Stimulated activated CD4-positive, alpha-beta T cell treated with anti-CD3 and anti-CD28 coated beads, Interleukin-1b, Interleukin-23, amount 100 ng/mL, for 4 hours (primary cell): ENCODE results near the gene GSTCD.
"Not testable (repeated sequence)": the region's sequence is repeated elsewhere in the genome, so short reads cannot be mapped to it uniquely, and the experiment has no call there.

Source experiments
- DNase-seq, 2 donors: peaks; one replicate each; pipeline ENCODE4 v3.0.0-alpha.2; 2020; ENCODE audit warnings: low read depth in 2 of 2

Gene GSTCD

DNA sequence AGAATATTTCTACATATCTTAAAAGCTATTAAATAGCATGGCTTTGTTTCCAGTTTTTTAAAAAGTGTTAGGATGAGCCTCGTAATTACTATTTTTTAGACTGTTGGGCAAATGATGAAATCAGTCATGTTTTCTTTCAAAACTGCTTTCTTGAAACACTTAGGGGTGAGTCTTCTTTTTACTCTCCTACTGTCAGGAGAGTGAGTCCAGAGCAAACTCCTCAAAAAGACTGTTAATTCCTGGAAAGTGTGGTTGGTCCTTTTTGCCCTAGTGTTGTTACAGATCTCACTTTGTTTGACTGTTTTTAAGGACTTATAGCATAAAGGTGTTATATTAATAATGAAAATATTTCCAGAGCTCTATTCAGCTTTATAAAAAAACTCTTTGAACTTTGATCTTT lies 6.3 kb downstream of the GSTCD start:
- DNase-seq = no peak

DNA sequence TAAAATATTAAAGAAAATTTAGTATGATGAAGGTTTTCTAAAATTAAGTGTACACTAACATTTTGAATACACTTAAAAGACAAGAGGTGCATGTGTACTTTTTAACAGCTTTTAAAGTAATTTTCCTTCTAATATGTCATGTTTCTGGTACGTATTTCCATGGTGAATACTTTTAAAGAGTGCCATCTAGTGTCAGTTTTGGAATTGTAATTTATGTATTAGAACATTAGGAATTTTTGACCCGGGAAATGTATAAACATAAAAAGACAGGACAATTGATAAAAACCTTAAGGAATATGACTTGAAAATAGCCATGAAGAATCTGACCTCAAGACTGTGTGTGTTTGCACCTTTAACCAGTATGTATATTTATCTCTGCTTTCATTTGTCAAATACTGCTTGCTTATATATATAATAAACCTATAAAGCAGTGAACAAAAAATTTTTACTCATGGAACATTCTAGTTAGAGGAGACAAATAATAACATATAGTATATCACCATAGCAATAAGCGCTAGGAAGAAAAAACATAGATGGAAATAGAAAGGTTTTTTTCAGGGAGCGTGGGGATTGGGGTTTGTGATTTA lies 7.2 kb downstream of the GSTCD start:
- DNase-seq = no peak

DNA sequence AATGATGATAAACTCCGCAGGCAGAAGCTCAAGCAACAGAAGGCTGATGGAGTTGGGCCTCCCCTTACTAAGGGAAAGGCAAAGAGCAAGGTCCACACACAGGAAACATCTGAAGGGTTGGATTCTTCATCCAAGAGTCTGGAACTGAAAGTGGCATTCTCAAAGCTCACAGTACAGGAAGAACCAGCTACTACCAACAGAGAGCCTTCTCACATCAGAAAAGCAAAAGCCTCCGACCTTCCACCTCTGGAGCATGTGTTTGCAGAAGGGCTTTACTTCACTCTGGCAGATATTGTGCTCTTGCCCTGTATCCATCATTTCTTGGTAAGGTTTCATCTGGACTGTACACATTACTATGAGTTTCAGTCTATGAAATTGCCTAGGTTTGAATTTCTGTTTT lies 10.6 kb downstream of the GSTCD start:
- no peak for DNase-seq

DNA sequence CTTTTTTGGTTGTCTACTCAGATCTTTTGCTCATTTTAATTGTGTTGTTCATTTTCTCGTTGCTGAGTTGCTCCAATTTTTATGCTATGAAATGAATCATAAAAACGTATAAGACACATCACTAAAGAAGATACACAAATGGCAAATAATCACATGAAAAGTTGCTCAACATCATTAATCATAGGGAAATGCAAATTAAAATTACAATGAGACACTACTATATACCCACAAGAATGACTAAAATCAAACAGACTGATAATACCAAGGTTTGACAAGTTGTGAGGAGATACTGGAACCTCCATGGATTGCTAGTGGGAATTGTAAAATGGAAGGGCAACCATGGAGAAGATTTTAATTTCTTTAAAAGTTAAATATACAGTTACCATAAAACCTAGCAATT lies 17.0 kb downstream of the GSTCD start:
- no peak for DNase-seq

DNA sequence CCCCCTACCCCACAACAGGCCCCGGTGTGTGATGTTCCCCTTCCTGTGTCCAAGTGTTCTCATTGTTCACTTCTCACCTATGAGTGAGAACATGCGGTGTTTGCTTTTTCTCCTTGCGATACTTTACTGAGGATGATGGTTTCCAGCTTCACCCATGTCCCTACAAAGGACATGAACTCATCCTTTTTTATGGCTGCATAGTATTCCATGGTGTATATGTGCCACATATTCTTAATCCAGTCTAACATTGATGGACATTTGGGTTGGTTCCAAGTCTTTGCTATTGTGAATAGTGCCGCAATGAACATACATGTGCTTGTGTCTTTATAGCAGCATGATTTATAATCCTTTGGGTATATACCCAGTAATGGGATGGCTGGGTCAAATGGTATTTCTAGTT lies 21.3 kb downstream of the GSTCD start:
- not testable (repeated sequence) for DNase-seq

DNA sequence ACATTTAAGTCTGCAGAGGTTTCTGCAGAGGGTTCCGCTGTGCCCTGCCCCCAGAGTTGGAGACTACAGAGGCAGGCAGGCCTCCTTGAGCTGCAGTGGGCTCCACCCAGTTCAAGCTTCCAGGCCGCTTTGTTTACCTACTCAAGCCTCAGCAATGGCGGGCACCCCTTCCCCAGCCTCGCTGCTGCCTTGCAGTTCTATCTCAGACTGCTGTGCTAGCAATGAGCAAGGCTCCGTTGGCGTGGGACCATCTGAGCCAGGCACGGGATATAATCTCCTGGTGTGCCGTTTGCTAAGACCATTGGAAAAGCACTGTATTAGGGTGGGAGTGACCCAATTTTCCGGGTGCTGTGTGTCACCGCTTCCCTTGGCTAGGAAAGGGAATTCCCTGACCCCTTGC lies 26.6 kb downstream of the GSTCD start:
- not testable (repeated sequence) for DNase-seq

DNA sequence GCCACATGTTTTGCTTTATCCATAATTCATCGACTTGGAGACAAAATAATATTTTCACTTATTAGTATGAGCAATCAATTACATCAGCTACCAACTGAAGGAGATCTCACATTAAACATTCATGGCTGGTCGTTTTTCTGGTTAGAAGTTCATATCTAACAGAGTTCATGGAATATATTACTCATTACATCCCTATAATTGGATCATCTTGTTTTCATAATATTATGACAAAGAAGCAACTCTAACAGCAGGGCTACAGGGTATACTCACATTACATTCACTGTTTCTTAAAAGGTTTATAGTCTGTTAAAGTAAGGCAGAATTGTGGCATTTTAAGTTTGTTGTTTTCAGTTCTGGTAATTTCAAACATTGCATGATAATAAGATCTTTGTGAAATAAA lies 33.0 kb downstream of the GSTCD start:
- DNase-seq = no peak

DNA sequence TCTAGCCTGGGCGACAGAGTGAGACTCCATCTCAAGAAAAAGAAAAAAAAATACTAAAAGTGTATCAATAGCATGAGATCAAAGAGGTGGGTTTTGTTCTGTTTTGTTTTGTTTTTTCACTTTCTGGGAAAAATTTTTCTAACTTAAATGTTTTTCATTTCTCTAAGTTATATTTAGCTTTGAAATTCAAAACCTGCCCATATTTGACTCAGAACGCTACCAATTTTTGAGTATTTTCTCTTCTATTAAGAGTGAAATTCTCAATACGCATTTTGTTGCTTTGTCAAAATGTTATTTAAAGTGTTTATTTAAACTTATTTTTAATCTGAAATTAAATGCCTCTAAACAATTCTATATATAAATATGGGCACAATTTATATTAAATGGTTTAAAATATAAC lies 39.6 kb downstream of the GSTCD start:
- no peak for DNase-seq

DNA sequence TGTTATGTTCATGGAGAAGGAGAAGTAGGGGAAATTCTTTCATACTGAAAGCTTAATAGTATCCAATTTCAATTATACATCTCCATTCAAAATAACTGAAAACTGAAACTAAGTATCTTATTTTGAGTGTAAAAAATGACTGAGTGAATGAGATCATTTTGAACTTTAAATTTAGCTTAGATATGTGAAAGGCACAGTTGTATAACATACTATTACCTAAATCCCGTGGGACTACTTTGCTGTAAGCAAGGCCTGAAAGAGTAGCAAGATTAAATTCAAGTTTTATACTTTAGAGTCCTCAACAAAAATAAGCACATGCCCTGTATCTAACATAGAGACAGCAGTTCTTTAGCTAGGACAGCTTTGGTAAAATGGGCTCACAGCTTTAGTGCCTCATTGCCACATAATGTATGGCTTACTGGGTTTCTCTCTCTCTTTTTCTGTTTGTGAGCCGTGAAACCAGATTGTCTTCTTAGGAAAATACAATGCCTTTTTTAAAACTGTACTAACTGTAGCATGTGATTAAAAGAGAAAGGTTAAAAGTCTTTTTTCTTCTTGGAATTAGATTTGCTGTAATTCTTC lies 43.2 kb downstream of the GSTCD start:
- DNase-seq = no peak

DNA sequence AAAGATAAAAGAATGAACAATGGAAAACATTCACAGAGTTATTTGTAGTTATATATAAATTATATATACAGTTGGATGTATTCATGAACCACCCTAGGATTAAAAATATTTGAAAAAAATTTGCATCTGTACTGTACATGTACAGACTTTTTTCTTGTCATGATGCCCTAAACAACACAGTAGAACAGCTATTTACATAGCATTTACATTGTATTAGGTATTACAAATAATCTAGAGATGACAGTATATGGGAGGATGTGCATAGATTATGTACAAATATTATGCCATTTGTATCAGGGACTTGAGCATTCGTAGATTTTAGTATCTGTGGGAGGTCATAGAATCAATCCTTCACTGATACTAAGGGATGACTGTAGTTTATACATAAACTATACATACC lies 44.8 kb downstream of the GSTCD start:
- DNase-seq = no peak

DNA sequence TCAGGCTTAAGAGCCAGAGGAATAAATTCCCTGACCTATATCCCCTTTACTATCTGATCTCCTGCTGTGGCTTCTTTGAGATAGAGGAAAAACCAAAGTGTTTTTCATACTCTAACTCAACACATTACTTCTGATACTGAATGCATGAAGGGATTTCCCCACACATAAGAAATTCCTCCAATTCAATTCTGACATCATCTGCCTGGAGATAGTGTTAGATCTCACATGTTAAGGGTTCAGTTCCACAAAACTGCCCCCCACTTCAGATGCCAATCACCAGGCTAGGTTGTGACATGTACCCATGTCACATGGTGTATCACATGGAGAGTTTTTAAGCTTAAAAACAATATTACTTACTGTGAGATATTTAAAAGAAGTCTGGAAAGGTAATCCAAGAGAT lies 46.8 kb downstream of the GSTCD start:
- DNase-seq = no peak

DNA sequence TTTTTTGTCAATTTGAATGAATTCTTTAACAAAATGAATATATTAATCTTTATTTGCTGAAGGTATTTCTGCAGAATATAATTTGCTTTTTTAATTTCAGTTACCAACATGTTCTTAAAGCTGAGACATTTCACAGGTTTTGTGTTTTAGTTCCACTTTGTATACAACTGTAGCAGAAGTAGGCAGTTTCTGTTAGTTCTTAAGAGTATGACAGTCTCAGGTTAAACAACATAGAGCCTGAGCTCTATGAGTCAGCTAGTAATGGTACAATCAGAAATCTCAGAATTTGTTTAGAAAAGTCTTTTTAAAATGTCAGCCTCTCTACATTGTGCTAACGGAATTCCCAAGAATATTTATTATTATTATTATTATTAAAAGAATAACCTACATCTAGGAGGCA lies 50.4 kb downstream of the GSTCD start:
- no peak for DNase-seq

DNA sequence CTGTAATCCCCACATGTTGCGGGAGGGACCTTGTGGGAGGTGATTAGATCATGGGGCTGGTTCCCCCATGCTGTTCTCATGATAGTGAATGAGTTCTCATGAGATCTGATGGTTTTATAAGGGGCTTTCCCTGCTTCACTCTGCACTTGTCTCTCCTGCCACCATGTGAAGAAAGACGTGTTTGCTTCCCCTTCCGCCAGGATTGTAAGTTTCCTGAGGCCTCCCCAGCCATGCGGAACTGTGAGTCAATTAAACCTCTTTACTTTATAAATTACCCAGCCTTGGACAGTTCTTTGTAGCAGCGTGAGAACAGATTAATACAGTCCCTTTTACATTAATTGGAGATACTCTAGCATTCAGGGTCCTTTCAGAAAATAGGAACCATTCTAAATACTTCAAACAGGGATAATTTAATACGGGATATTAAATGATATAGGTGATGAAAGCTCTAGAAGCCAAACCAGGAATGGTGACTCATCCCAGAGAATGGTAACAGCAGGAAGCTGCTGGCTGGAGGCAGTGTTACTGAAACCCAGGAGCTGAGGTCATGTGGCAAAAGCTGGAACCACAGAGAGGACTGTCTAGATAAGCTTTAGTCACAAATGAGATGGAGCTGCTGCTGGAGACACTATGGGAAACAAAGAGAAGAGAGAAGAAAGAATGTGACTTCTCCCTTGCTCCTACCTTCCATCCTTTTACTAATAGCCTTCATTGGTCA lies 57.3 kb downstream of the GSTCD start:
- DNase-seq = no peak

DNA sequence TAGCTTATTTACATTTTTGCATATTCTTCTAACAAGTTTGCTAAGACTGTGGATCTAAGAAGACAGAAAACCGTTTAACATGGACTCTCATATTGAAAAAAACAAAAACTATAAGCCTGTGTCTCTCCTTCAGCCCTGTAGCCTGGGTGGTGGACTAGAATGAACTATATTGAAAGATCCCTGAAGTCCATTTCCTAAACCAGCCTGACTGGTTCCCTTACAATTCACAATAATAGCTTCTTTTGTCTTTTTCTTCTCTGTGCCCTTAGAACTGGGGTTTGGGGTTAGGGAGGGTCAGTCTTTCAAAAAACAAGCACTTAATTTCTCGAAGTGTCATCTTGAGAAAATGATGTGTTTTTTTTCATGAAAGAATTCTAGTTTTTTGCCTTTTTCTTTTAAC lies 59.0 kb downstream of the GSTCD start:
- no peak for DNase-seq

DNA sequence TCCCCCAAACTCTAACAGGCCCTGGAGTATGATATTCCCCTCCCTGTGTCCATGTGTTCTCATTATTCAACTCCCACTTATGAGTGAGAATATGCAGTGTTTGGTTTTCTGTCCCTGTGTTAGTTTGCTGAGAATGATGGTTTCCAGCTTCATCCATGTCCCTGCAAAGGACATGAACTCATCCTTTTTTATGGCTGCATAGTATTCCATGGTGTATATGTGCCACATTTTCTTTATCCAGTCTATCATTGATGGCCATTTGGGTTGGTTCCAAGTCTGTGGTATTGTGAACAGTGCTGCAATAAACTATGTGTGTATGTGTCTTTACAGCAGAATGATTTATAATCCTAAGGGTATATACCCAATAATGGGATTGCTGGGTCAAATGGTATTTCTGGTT lies 61.9 kb downstream of the GSTCD start:
- DNase-seq = not testable (repeated sequence)

DNA sequence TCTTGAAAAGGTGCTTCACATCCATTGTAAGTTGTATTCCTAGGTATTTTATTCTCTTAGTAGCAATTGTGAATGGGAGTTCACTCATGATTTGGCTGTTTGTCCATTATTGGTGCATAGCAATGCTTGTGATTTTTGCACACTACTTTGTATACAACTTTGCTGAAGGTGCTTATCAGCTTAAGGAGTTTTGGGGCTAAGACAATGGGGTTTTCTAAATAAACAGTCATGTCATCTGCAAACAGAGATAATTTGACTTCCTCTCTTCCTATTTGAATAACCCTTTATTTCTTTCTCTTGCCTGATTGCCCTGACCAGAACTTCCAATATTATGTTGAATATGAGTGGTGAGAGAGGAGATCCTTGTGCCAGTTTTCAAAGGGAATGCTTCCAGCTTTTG lies 63.5 kb downstream of the GSTCD start:
- DNase-seq = not testable (repeated sequence)

DNA sequence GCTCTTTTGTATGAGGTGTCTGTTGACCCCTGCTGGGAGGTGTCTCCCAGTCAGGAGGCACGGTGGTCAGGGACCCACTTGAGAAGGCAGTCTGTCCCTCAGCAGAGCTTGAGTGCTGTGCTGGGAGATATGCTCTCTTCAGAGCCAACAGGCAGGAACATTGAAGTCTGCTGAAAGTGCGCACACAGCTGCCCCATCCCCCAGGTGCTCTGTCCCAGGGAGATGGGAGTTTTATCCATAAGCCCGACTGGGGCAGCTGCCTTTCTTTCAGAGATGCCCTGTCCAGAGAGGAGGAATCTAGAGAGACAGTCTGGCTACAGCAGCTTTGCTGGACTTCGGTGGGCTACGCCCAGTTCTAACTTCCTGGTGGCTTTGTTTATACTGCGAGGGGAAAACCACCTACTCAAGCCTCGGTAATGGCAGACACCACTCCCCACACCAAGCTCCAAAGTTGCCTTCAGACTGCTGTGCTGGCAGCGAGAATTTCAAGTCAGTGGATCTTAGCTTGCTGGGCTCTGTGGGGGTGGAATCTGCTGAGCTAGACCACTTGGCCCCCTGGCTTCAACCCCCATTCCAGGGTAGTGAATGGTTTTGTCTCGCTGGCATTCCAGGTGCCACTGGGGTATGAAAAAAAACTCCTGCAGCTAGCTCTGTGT lies 67.3 kb downstream of the GSTCD start:
- not testable (repeated sequence) for DNase-seq

DNA sequence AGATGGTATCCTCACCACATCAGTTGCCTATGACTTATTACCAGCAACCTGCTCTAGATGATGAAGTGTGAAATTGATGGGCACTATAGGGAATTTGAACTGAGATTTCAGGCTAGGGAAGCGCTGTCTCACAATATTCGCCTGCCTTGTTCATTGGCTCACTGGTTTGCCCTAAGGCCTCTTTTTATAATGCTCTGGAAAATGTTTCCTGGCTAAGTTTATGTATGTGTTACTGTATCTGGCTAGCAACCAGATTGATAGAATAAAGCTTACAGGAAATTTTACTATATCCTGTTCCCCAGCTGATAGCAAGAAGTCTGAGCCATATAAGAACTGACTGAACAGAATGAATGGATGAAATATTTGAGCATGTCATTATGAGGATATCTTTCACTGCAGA lies 71.6 kb downstream of the GSTCD start:
- DNase-seq = no peak

DNA sequence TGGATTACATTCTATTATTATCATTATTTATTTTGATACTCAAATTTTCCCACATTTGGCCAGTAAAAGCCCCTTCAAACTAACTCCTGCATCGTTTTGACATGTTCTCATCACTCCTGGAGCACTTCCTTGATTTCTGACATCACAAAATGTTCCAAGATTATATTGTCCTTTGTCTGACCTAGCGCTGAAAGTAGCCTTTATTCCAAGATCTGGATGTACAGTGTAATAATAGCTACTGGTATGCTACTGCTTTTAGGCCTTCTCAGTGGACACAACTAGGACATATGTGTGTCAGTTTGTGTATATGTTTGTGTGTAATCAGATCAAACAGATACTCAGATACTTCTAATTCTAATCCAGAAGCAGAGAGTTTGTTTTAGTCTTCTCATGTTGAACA lies 76.2 kb downstream of the GSTCD start:
- no peak for DNase-seq

DNA sequence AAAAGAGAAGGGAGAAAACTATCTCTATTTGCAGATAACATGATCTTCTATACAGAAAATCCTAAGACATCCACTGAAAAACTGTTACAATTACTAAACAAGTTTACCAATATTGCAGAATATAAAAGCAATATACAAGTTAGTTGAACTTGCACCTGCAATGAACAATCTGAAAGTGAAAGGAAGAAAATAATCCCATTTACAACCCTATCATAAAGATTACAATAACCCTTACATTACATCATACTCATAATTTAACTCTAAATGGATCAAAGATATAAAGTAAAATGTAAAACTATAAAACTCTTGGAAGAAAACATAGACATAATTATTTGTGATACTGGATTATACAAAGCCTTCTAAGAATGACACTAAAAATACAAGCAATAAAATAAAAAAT lies 77.2 kb downstream of the GSTCD start:
- DNase-seq = no peak

DNA sequence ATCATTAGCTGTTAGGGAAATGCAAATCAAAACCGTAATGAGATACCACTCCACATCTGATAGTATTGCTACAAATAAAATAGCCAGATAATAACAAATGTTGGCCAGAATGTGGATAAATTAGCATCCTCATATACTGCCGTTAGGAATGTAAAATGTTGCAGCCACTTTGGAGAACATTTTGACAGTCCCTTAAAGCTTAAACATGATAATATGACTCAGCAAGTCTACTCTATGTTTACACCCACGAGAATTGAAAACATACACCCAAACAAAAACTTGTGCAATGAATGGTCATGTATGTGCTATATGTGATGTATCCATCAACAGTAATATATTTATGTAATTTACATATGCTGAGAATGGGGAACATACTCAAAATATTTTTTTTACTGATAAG lies 78.2 kb downstream of the GSTCD start:
- no peak for DNase-seq

DNA sequence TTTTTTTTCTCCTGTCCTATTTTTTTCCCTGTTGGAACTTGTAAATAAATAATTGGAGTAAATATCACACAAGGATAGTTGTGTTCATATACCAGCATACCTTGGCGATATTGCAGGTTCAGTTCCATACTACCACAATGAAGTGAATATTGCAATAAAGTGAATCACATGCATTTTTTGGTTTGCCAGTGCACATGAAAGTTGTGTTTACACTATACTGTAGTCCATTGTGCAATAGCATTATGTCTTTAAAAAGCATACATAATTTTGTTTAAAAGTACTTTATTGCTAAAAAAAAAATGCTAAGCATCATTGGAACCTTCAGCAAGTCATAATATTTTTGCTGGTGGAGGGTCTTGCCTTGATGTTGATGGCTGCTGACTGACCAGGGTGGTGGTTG lies 88.6 kb downstream of the GSTCD start:
- no peak for DNase-seq

DNA sequence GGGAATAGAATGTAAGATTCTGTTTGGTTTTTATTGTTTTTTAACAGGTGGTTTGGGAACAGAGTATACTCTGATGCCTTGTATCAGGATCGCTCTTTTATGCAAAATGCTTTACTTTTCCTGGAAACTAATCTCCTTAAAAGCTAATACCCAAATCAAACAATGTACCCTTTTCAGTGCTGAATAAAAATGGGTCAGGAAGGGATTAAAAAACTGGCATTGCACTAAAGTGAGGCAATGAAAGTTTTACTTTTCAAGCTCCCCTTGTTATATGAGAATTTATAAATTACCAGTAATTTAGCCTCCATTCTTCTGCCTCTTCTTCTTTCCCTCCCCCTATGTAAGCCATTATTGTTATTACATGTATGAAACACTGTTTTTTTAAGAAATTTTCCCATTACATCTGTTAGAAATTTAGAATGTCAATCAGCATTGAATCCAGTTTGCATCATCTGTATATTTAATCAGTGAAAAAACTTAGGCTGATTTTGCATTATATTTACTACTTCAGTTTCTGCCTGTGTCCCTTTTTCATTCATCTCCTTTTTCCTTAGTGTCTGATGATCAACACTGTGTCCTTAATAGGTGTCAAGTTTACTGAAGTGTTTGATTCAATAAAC lies 97.0 kb downstream of the GSTCD start:
- DNase-seq = no peak
